Activated naive CD4-positive, alpha-beta T cell treated with anti-CD3 and anti-CD28 coated beads, Interleukin-2, amount 10 ng/mL, durations not matched to agents 7 days and 5 days (primary cell): ENCODE results near the gene RNU1-1.
"Not testable (repeated sequence)": the region's sequence is repeated elsewhere in the genome, so short reads cannot be mapped to it uniquely, and the experiment has no call there.

Experiments
- CTCF ChIA-PET: fragments of 350-600 bp; sonication (Branson Sonifier 250); formaldehyde crosslinking; loops from one replicate; lab custom pipeline; 2021; ENCODE audit warnings: antibody characterized with exemption; lab: Charles Lee
- DNase-seq: peaks from one replicate; pipeline ENCODE4 v3.0.0-alpha.2; 2020
- H3K27ac Mint-ChIP-seq: one replicate; pipeline ENCODE4 v1.8.0; 2021; ENCODE audit warnings: mild to moderate bottlenecking, moderate library complexity, mixed read lengths
- H3K27me3 Mint-ChIP-seq: one replicate; pipeline ENCODE4 v1.8.0; 2021; ENCODE audit warnings: mild to moderate bottlenecking, mixed read lengths
- H3K36me3 Mint-ChIP-seq: one replicate; pipeline ENCODE4 v1.8.0; 2021; ENCODE audit warnings: mixed read lengths
- H3K4me1 Mint-ChIP-seq: one replicate; pipeline ENCODE4 v1.8.0; 2021; ENCODE audit warnings: mixed read lengths
- H3K4me3 Mint-ChIP-seq: one replicate; pipeline ENCODE4 v1.8.0; 2021; ENCODE audit warnings: mild to moderate bottlenecking, moderate library complexity, mixed read lengths
- H3K9me3 Mint-ChIP-seq: one replicate; pipeline ENCODE4 v1.8.0; 2021; ENCODE audit warnings: mixed read lengths

The RNU1-1 gene

GRCh38 chr1:16535487-16535886 lies 21.4 kb upstream of the RNU1-1 start:
- CTCF ChIA-PET, H3K4me1 Mint-ChIP-seq, H3K27ac Mint-ChIP-seq, H3K9me3 Mint-ChIP-seq, H3K36me3 Mint-ChIP-seq, H3K4me3 Mint-ChIP-seq, DNase-seq: not testable (repeated sequence)
- H3K27me3 Mint-ChIP-seq, result peaks cover 67% of the 10 kb centered on the region

GRCh38 chr1:16534829-16535456 lies 20.9 kb upstream of the RNU1-1 start:
- H3K27me3 Mint-ChIP-seq, result peaks cover 65% of the 10 kb centered on the region
- CTCF ChIA-PET, H3K27ac Mint-ChIP-seq, H3K4me3 Mint-ChIP-seq, H3K4me1 Mint-ChIP-seq, H3K9me3 Mint-ChIP-seq, H3K36me3 Mint-ChIP-seq: not testable (repeated sequence)
- peak; percentile 20 for DNase-seq

GRCh38 chr1:16534239-16534828 lies 20.2 kb upstream of the RNU1-1 start:
- peaks cover 70% of the 10 kb centered on the region for H3K27me3 Mint-ChIP-seq
- CTCF ChIA-PET, H3K9me3 Mint-ChIP-seq, H3K27ac Mint-ChIP-seq, H3K4me3 Mint-ChIP-seq, H3K36me3 Mint-ChIP-seq, H3K4me1 Mint-ChIP-seq: not testable (repeated sequence)
- DNase-seq, result peak; percentile 22

- H3K4me1 Mint-ChIP-seq, H3K27ac Mint-ChIP-seq, CTCF ChIA-PET, DNase-seq, H3K4me3 Mint-ChIP-seq, H3K36me3 Mint-ChIP-seq, H3K9me3 Mint-ChIP-seq: not testable (repeated sequence)
- H3K27me3 Mint-ChIP-seq, result peaks cover 65% of the 10 kb centered on the region
Measured at GRCh38 chr1:16532235-16532991, 18.3 kb upstream of the RNU1-1 start.

- H3K4me3 Mint-ChIP-seq, H3K9me3 Mint-ChIP-seq, CTCF ChIA-PET, H3K36me3 Mint-ChIP-seq, H3K4me1 Mint-ChIP-seq, H3K27ac Mint-ChIP-seq, DNase-seq: not testable (repeated sequence)
- peaks cover 47% of the 10 kb centered on the region for H3K27me3 Mint-ChIP-seq
Measured at GRCh38 chr1:16528338-16528737, 14.3 kb upstream of the RNU1-1 start.

- H3K9me3 Mint-ChIP-seq, H3K4me3 Mint-ChIP-seq, H3K4me1 Mint-ChIP-seq, DNase-seq, H3K27ac Mint-ChIP-seq, H3K36me3 Mint-ChIP-seq, CTCF ChIA-PET: not testable (repeated sequence)
- peaks cover 43% of the 10 kb centered on the region for H3K27me3 Mint-ChIP-seq
Measured at GRCh38 chr1:16525769-16526168, 11.7 kb upstream of the RNU1-1 start.

- H3K27ac Mint-ChIP-seq, H3K36me3 Mint-ChIP-seq, DNase-seq, CTCF ChIA-PET, H3K9me3 Mint-ChIP-seq, H3K4me1 Mint-ChIP-seq, H3K4me3 Mint-ChIP-seq: not testable (repeated sequence)
- peaks cover 70% of the 10 kb centered on the region for H3K27me3 Mint-ChIP-seq
Measured at GRCh38 chr1:16521679-16522078, 7.6 kb upstream of the RNU1-1 start.

- Mint-ChIP-seq H3K4me3 (no peak overlapping the region), H3K9me3 (no peaks in the 10 kb centered on the region), H3K4me1 (no peaks in the 10 kb centered on the region), H3K27me3 (peaks cover 71% of the 10 kb centered on the region), H3K27ac (no peak overlapping the region), H3K36me3 (no peaks in the 10 kb centered on the region)
- no peak for DNase-seq
- CTCF ChIA-PET, result no interaction called here
Measured at GRCh38 chr1:16521288-16521583, 7.2 kb upstream of the RNU1-1 start.

GRCh38 chr1:16520435-16521287 lies 6.6 kb upstream of the RNU1-1 start:
- DNase-seq, H3K4me3 Mint-ChIP-seq, CTCF ChIA-PET, H3K4me1 Mint-ChIP-seq, H3K27ac Mint-ChIP-seq, H3K9me3 Mint-ChIP-seq, H3K36me3 Mint-ChIP-seq: not testable (repeated sequence)
- peaks cover 71% of the 10 kb centered on the region for H3K27me3 Mint-ChIP-seq

- H3K4me1 Mint-ChIP-seq, DNase-seq, H3K27ac Mint-ChIP-seq, CTCF ChIA-PET, H3K36me3 Mint-ChIP-seq, H3K9me3 Mint-ChIP-seq, H3K4me3 Mint-ChIP-seq: not testable (repeated sequence)
- peaks cover 63% of the 10 kb centered on the region for H3K27me3 Mint-ChIP-seq
Measured at GRCh38 chr1:16519255-16519951, 5.3 kb upstream of the RNU1-1 start.

GRCh38 chr1:16518913-16519254 lies 4.8 kb upstream of the RNU1-1 start:
- DNase-seq, CTCF ChIA-PET, H3K27ac Mint-ChIP-seq, H3K4me1 Mint-ChIP-seq, H3K4me3 Mint-ChIP-seq, H3K9me3 Mint-ChIP-seq, H3K36me3 Mint-ChIP-seq: not testable (repeated sequence)
- H3K27me3 Mint-ChIP-seq, result peaks cover 60% of the 10 kb centered on the region

- H3K36me3 Mint-ChIP-seq, H3K9me3 Mint-ChIP-seq, H3K4me3 Mint-ChIP-seq, H3K27ac Mint-ChIP-seq, H3K4me1 Mint-ChIP-seq, DNase-seq: not testable (repeated sequence)
- H3K27me3 Mint-ChIP-seq, result peaks cover 47% of the 10 kb centered on the region
- CTCF ChIA-PET, result interaction anchor here (1.5 kb wide), 1 partner anchor 104 kb away, joined by 3 read pairs; no protein-coding TSS in a partner anchor
Measured at GRCh38 chr1:16516694-16517410, 2.8 kb upstream of the RNU1-1 start.

- H3K36me3 Mint-ChIP-seq, CTCF ChIA-PET, H3K4me1 Mint-ChIP-seq, H3K9me3 Mint-ChIP-seq, H3K27ac Mint-ChIP-seq, H3K4me3 Mint-ChIP-seq: not testable (repeated sequence)
- peak; percentile 73 for DNase-seq
- peaks cover 19% of the 10 kb centered on the region for H3K27me3 Mint-ChIP-seq
Measured at GRCh38 chr1:16513412-16514106, 526 bp downstream of the RNU1-1 start.
